HG03280 (cell line): ENCODE data around the gene URI1.
"Not testable (repeated sequence)": the region's sequence is repeated elsewhere in the genome, so short reads cannot be mapped to it uniquely, and the experiment has no call there.

ENCODE experiments used
- ATAC-seq: cut with Tn5 transposase; IDR thresholded peaks from one replicate; pipeline ENCODE4 v1.9.1; 2021; ENCODE audit warnings: mild to moderate bottlenecking, moderate library complexity; ENCODE audit not compliant: unreplicated experiment

Gene URI1, protein sequence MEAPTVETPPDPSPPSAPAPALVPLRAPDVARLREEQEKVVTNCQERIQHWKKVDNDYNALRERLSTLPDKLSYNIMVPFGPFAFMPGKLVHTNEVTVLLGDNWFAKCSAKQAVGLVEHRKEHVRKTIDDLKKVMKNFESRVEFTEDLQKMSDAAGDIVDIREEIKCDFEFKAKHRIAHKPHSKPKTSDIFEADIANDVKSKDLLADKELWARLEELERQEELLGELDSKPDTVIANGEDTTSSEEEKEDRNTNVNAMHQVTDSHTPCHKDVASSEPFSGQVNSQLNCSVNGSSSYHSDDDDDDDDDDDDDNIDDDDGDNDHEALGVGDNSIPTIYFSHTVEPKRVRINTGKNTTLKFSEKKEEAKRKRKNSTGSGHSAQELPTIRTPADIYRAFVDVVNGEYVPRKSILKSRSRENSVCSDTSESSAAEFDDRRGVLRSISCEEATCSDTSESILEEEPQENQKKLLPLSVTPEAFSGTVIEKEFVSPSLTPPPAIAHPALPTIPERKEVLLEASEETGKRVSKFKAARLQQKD

DNA sequence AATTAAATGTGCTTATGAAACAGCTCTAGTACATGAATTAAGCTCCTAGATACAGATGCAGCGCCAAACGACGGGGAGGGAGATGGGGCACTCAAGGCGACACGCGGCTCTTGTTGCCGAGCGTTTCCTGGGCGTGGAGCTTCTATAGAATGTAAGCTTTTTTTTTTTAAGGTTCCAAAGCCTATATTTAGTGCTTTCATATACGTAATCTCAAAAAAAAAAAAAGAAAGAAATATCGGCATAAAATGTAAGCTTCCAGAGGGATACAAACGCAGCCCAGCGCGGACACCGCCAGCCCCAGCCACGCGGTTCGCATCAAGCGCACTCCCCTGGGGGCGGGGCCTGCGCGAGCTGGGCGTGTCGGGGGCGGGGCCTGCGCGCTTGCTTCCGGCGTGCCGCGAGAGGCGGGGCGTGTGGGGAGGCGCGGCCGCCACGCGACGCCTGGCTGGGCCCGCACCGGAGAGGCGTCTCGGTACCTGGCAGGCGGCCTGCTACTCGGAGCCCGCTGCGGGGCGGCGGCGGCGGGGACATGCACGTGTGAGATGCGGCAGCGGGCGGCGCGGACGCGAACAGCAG is at the start of gene URI1:
URI1 (plus strand) TSS at position 412 of the 576 bp plus-strand sequence. CDS start 309 bp downstream, outside the sequence.
- peak; percentile 88 for ATAC-seq

DNA sequence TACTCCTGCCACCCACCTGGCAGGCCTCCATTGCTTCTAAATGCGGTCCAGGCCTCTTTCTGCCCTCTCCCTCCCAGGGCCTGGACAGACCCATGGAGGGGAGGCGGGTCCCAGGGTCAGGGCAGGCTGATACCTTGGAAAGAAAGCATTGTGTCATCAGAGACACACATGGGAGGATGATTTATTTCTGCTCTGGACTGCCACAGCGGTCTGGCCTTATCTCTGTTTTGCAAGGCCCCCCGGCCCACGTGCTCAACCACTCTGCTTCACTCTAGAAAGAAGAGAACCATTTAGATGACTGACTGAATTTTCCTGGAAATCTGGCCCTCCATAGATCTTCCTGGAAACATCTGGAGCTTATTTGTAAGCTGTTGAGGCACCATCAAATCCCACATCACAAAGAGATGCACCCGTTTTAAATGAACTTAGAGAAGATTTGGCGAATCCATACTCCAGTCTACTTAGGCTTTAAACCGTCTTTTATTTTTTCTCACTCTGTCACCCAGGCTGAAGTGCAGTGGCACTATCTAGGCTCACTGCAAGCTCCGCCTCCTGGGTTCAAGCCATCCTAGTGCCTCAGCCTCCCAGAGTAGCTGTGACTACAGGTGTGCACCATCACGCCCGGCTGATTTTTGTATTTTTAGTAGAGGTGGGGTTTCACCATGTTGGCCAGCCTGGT is 48.3 kb upstream of the URI1 start:
- no peak for ATAC-seq

DNA sequence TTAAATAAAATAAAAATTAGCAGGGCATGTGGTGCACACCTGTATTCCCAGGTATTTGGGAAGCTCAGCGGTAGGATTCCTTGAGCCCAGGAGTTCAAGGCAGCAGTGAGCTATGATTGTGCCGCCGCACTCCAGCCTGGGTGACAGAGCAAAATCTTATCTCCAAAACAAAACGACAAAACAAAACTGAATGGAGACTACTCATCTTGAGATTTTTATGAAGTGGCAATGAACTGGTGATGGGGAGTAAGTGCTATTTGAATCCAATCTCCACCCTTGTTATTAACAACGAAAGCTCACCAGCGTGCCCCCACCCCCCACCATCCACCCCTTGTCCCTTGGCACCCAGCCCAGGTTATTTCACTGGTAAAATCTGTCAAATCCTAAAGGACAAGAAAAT is 45.2 kb upstream of the URI1 start:
- ATAC-seq: no peak

DNA sequence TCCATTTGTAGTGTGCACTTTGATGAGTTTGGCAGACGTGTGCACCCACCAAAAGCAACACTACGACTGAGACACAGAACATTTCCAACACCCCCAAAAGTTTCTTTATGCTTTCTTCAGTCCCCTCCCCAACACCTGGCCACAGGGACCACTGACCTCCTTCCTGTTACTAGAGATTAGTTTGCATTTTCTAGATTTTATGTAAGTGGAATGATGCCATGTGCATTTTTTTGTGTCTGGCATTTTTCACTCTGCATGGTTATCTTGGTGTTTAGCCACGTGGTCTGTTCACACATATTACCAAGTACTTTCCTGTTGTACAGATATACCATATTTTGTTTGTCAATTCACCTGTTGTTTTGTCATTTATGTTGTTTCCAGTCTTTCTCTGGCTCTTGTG is 44.6 kb upstream of the URI1 start:
- ATAC-seq: no peak

DNA sequence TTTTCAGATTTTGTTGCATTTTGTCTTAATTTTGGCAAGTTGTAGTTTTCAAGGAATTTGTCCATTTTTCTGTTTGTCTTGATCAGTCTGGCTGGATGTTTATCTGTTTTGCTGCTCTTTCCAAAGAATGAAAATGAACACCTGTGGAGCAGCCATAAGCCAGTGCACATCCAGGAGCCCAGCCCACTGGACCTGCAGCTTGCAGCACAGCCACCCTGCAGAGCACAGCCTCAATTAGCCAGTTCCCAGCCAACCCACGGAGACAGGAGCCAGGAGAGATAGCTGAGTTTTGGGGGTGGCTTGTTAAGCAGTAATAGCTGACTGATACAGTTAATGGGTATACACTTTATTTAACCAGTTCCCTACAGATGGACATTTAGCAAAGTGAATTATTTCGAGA is 38.0 kb upstream of the URI1 start:
- ATAC-seq: no peak

DNA sequence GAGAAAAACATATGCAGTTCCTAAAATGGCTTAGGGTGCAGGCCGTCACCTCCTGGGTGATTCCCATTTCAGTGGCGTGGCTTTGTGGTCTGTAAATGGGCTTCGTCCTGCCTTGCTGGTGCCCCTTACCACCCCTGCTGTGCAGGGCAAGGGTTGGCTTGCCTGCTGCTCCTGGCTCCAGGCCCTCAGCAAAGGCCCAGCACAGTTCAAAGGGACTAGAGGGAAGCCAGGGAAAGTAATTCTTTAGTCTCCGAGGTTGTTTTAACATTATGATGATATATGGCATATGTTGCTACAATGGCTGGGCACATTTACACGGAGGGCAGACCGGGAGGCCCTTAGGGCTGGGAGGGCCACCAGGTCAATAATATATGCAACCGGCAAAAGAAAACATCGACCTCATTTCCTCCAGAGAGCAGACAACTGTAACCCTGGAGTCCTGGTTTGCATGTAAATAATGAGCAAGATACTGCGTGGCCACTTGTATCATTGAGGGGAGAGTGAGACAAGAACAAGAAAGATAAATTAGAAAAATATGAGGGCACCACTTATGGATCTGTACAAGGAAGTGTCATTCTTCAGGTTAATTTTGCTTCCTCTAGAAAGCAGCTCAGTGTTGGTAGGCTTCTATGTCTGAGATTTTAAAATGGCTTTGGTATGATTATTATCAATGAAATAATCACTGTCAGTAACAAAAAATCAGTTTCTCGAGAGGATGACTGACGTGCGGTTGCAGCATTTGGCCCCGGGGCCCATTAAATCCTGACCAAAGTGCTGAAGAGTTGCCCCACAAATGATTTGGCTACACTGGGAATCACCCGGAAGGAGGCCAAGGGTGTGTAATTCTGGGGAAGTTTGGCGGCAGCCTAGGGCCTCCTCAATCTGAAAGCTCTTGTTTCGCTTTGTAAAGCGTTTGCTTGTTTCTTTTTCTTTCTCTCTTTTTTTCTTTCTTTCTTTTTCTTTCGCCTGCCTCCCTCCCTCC is 32.8 kb upstream of the URI1 start:
- ATAC-seq: no peak

DNA sequence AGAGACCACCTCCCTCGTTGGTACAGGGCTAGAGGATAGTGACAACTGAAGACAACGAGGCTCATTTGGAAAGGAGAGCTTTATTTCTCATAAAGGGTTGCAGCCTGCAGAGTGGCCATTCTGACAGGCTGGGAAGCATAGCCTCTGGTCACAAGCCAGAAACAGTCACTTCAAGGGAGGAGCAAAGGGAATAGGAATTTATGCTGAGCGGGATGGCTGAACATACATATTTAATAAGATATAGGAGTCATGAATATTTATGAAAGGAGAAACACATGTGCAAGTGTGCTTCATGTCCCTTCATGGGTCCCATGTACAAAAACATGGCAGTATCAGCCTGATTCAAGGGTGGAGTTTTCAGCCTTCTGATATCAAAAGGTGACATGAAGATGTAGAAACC is 27.1 kb upstream of the URI1 start:
- ATAC-seq: no peak

DNA sequence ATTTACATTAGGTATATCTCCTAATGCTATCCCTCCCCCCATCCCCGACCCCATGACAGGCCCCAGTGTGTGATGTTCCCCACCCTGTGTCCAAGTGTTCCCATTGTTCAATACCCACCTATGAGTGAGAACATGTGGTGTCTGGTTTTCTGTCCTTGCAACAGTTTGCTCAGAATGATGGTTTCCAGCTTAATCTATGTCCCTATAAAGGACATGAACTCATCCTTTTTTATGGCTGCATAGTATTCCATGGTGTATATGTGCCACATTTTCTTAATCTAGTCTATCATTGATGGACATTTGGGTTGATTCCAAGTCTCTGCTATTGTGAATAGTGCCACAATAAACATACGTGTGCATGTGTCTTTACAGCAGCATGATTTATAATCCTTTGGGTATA is 26.2 kb upstream of the URI1 start:
- not testable (repeated sequence) for ATAC-seq

DNA sequence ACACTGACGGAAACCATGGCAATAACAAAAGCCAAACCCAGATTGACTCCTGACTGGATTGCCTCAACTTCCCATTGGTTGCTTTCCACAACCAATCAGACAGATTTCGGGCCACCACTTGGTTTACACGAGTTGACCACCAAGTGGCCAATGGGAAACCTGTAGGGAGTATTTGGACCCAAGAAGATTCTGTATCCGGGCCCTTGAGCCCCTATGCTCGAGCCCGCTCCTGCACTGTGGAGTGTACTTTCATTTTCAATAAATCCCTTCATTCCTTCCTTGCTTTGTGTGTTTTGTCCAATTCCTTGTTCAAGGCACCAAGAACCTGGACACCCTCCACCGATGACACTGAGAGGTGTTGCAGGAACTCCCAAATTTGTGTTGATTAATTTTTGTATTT is 24.1 kb upstream of the URI1 start:
- no peak for ATAC-seq

DNA sequence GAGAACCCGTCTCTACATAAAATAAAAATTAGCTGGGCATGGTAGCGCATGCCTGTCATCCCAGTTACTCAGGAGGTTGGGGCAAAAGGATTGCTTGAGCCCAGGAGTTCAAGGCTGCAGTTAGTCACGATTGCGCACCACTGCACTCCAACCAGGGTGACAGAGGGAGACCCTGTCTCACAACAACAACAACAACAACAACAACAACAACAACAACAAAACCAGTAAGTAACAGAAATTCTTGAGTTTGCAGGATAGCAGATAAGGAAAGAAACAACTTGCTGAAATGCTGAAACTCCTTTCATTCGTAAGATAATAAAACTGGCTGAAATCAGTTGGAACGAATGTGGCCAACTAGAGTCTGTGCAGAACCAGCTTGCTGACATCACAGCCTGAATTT is 23.1 kb upstream of the URI1 start:
- ATAC-seq: no peak

DNA sequence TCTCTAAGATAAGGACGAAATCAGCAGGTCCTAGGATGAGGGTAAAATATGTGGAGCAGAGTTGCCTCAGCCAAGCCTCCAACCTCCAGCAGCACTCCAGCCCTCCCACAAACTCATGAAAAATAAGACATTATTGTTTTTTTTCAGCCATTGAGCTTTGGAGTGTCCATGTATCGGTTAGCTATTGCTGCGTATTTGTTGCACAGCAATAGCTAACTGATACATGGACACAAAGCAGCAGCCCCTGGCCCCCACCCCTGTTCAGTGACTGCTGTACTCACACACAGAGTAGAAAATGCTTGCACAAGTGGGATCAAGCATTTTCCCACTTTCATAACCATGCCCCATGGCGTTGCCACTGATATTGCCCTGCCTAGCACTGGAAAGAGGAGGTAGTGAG is 19.1 kb upstream of the URI1 start:
- ATAC-seq: no peak

DNA sequence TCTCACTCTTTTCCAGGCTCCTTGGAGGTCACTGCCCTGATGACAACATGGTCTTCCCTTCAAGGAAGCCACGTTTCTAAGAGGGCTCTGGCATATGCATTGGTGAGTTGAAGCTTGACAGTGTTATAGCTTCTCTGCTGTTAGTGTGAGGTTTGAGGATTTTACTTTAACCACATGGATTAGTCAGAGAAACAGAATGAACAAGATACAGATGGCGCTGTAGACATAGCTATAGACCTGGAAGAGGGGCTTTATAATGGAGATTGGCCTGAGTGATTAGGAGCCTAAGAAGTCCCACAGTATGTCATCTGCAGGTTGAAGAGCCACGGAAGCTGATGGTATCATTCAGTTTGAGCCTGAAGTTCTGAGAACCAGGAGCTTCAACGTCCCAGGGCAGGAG is 18.4 kb upstream of the URI1 start:
- ATAC-seq: no peak

DNA sequence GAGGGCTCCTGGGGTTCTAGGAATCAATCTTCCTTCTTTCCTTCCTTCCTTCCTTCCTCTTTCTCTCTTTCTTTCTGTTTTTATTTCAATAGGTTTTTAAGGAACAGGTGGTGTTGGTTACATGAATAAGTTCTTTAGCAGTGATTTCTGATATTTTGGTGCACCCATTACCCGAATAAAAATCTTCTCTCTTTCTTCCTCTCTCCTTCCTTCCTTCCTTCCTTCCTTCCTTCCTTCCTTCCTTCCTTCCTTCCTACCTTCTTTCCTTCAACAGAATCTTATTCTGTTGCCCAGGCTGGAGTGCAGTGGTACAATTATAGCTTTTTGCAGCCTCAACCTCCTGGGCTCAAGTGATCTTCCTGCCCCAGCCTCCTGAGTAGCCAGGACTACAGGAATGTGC is 16.0 kb upstream of the URI1 start:
- no peak for ATAC-seq

DNA sequence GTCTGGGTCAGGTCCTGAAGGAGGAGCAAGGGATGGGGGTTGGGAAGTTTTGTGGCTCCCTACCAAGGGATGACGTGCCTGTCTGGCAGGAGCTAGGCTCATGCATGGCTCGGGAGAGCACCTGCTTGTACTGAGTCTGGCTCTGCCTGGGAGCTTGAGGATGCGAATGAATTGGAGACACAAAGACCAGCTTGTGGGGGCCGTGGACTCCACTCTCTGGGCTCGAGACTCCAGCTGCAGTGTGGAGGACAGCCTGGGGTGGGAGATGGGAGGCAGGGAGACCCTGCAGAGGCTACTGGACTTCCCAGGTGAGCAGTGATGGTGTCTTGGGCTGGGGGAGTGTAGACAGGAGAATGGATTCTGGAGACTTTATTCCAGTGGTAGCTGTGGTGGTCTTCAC is 15.2 kb upstream of the URI1 start:
- no peak for ATAC-seq

DNA sequence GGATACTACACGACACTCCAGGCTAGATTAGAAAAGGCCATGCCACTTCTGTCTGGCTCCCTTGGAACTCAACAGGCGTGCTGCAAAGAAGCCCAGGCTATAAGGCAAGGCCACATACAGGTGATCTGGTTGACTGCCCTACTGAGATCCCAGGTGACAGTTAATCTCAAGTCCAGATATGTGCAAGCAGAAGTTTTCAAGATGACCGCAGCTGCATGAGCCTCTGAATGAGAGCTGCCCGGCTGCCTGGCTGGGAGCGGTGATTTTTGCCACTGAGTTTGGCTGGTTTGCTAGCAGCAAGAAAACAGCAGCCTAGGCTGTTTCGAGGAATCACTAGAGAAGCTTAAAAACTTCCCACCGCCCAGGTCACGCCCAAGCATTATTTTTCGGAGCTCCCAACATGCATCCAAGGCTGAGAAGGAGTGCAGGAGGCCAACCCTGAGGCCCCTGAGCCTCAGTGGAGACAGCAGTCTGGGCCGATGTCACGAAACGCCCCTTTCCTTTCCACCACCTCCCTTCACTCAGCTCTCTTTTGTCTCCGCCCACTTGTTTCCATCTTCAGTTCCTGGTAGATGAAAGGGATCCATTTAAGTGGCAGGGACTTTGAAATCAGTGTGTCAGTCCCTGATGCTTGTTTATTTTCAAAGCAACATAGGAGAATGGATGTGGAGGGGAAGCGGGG is 14.0 kb upstream of the URI1 start:
- ATAC-seq: peak; percentile 52

DNA sequence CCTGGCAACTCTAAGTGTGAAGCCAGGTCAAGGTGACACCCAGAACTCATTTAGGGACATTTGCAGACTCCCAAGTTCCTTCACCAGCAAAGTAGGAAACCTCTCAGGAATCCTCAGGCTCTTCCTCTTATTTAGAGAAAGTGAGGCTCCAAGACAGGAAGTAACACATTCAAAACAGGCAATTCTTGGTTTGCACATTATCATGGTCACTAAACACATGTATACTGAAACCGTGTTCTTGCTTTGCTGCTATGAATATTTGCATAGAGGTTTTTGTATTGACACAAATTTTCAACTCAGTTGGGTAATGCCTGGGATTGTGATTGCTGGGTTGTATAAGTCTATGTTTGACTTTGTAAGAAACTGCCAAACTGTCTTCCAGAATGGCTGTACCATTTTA is 13.2 kb upstream of the URI1 start:
- peak; percentile 72 for ATAC-seq

DNA sequence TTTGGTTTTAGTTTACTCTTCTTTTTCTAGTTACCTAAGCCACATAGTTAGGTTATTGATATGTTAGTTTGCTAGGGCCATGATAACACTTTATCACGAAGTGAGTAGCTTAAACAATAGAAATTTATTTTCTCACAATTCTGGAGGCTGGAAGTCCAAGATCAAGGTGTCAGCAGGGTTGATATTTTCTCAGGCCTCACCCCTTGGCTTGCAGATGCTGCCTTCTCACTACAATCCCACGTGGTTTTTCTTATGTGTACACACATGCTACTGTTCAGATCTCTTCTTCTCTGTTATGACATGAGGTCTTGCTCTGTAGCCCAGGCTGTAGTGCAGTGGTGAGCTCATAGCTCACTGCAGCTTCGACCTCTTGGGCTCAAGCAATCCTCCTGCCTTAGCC is 7.8 kb upstream of the URI1 start:
- ATAC-seq: no peak

DNA sequence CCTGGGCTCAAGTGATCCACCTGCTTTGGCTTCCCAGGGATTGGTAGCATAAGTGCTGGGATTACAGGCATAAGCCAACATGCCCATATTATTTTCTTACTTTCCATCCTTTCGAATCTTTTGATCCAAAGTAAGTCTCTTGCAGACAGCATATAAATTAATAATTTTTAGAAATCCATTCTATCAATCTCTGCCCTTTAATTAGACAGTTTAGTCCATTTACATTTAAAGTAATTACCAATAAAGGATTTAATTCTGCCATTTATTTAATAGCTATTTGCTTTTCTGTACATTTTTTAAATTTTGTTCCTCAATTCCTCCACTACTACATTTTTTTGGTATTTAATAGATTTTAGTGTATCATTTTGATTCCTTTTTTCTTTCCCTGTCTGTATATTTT is 7.3 kb upstream of the URI1 start:
- no peak for ATAC-seq

DNA sequence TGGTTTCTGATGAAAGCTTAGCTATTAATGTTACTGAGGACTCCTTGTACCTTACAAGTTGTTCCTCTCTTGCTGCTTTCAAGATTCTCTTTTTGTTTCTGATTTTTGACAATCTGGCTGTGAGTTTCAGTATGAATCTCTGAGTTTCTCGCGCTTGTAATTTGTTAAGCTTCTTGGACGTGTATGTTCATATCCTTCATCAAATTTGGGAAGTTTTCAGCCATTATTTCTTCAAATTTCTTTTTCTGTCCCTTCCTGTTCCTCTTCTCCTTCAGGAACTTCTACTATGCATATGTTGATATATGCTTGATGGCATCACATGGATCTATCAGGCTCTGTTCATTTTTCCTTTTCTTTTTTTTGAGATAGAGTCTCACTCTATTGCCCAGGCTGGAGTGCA is 5.6 kb upstream of the URI1 start:
- ATAC-seq: no peak

DNA sequence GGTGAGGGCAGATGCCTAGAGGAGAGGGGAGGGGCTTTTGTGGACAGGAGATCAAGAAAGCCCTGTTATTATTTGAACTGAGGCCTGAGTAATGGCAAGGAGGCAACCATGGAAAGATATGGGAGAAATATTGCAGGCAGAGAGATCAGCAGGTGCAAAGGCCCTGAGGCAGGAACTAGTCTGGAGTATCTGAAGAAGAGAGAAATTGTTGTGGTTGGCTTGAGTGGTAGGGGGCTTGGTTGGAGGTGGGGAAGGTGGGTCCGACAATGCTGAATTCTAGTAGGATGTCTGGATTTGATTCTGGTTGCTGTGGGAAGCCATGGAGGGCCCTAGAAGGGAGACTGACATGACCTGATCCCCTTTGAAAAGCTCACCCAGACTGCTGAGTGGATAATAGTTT is 2.4 kb upstream of the URI1 start:
- ATAC-seq: no peak
